ENCODE data around the gene LMBR1L.
"Not testable (repeated sequence)": the region's sequence is repeated elsewhere in the genome, so short reads cannot be mapped to it uniquely, and the experiment has no call there.

The LMBR1L gene

DNA sequence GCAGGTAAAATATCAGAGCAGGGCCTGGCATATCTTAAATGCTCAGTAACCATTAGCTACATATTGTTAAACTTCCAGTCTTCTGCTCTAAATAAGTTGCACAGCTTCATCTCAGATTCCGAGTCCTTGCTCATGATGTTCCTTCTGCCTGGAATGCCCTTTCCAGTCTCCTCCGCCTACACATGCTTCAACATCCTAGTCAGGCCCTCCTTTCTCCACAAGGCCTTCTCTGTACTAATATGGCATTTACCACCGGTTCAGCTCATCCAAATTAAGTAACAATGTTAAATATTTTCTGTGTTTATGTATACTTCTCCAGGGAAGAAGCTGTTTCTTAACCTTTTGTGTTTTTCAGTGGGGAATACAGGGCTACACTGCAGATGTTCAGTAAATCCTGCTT, 24.5 kb downstream of the LMBR1L start:
- DNase-seq (ENCODE audit: low read depth, low spot score): no peak

DNA sequence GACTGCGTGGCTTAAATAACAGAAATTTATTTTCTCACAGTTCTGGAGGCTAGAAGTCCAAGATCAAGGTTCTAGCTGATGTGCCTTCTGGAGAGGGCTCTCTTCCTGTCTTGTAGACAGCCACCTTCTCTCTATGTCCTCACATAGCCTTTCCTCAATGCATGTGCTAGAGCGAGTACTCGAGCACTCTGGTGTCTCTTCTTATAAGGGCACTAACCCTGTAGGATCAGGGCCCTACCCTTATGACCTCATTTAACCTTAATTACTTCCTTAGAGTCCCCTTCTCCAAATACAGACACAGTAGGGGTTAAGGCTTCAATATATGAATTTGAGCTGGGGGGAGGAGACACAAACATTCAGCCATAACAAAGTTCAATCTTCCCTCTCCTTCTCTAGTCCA, 26.2 kb downstream of the LMBR1L start:
- no peak for DNase-seq (ENCODE audit: low read depth, low spot score)

DNA sequence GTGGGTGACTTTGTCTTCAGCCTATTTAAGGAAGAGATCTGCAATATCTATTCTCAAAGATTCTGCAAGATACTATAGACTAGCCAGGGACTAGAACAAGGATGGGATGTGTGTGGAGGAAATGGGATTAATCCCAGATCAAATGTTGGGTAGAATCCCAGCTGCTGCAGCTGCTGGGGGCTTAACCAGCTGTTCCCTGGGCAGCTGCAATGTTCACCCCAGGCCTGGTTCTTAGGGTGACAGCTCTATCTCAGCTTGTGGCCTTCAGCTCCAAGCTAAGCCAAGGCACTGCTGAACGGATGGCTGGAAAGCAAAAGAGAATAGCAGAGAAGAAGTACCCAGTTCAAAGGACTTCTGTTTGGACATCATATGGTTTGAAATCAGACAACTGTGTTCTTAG, 30.9 kb downstream of the LMBR1L start:
- no peak for DNase-seq (ENCODE audit: low read depth, low spot score)

DNA sequence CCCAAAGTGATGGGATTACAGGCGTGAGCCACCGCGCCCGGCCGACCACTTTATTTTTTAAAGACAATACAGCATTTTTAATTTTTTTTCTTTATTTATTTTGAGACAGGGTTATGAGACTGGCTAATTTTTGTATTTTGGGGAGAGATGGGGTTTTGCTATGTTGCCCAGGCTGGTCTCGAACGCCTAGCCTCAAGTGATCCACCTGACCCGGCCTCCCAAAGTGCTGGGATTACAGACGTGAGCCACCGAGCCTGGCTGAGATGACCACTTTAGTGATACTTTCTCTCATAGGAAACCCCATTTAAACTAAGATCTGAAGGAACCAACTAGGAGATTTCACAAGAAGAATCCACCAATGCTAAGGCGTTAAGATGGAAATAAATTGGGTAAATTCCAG, 39.7 kb downstream of the LMBR1L start:
- no peak for DNase-seq (ENCODE audit: low read depth, low spot score)

DNA sequence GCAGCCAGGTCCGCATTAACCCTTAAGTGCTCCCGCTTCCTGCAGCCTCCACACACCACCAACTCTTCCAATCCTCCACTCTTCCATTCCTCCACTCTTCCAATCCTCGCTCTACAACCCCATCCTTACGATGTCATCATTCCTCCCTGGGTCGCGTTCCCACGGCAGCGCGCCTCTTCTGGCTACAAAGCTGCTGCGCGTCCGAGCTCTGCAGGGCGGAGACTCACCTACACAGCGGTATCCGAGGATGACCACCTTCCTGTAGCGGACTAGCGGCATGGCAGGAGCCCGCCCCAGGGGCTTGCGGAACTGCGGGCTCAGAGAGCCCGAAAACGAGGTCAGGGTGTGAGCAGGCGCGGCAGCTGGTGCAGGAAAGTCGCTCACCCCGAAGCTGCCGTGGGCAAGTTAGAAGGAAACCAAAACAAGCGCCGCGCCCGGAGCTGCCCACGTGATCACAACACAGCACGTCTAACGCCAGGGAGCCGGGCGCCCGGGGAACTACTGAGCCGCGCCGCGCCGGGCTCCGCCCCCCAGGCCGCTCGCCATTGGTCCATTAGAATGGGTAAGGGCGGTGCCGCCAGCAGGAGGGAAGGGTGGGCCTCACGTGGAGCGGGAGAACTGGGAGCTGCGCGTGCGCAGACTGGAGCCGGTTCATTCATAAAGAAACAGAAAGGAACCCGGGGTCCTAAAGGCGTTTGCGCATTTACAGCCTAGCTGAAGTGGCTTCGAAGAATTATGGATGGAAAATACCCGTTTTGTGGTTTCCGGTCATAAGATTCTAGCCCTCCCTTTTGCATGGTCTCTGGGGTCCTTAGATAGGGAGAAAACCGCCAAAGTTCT, 40.9 kb downstream of the LMBR1L start, which contains the start of gene RHEBL1:
Gene RHEBL1 (minus strand): TSS at position 473 of the 840 bp plus-strand sequence. CDS start 194 bp downstream, at position 279.
- no peak for DNase-seq (ENCODE audit: low read depth, low spot score)

DNA sequence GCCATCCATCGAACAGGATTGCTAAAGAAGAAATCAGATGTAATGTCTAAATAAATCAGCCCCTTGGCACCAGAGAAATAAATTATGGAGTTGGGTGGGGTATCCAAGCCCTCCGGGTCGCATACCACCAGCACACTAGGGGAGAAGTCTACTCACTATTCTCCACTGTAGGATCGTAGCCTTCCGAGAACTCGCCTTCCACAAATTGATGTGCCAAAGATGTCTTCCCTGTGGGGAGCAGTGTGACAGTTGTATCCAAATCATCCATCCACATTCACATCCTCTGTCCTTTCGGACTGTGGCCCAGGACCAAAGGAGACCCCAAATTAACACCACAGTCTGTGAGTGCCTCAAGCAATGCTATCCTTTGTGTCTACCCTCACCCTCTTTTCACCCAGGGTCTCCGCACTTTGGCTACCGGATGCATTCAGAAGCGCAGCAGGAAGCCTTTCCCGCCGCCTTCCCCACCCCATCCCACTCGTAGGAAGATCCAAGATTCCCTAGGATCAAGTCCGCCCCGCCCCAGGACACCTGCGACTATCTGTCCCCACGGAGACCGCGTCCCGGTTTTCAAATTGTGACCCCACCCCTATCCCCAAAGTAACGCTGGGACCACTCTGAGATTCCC, 41.7 kb downstream of the LMBR1L start:
- no peak for DNase-seq (ENCODE audit: low read depth, low spot score)

DNA sequence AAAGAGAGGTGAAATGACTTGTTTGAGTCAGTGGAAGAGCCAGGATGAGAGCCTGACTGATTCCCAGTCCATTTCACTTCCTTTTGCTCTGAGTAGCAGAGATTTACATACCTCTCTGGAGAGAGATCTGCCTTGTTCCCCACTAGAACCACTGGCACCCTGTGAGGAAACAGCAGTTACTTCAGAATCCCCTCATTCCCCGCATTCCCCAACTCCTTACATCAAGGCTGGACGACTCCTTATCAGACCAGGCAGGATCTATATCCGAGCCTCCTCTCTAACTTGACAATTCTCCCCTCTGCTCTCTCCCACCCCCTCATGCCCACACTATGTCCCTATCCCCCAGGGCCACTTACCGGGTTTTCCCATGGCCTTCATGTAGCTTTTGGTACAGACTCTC, 44.5 kb downstream of the LMBR1L start:
- DNase-seq (ENCODE audit: low read depth, low spot score): no peak

DNA sequence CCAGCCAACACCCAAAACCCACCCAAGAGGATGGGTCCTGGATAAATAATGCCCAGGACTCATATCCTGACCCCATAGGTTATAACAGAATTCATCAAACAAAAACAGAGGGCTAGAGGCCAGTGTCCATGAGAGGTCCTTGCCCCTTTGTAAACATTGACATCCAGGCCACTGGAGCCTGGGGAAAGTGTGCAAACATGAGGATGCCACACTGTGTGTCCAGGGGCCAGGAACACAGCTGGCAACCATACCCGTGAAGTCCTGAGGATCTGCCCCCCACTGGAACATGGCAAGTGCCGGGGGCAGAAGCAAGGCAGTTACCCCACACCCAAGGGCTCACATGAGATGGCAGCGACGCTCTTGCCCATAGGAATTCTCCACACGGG, 45.9 kb downstream of the LMBR1L start:
- DNase-seq (ENCODE audit: low read depth, low spot score): no peak

DNA sequence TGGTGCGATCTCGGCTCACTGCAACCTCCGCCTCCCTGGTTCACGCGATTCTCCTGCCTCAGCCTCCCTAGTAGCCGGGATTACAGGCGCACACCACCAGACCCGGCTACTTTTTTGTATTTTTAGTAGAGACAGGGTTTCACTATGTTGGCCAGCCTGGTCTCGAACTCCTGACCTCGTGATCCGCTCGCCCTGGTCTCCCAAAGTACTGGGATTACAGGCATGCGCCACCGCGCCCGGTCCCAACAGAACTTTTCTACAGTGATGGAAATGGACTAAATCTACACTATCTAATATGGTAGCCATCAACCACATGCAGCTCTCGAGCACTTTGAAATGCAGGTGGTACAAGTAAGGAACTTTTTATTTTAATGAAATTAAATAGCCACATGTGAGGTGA, 48.7 kb downstream of the LMBR1L start:
- not testable (repeated sequence) for DNase-seq (ENCODE audit: low read depth, low spot score)

DNA sequence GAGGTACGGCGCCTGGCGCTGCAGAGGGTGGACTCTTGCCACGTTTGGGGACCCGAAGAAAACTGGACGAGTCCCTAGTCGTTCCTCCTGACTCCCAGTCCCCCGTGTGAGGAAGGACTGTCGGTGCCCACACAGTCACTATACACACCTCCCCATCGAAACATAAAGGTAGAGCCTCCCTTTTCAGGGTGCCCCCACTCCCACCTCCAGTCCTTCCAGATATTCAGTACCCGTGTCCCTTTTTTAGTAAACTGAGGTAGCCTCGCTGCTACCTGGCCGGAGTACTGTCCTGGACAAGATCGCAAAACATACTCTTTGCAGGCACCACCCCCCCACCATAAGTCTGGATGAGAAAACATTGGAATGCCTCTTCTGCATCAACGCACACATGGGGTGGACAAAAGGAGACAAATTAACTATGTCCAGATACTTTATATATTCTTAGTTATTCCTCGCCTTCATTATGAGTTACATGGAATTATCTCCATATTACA, 49.4 kb downstream of the LMBR1L start:
- DNase-seq (ENCODE audit: low read depth, low spot score): no peak

DNA sequence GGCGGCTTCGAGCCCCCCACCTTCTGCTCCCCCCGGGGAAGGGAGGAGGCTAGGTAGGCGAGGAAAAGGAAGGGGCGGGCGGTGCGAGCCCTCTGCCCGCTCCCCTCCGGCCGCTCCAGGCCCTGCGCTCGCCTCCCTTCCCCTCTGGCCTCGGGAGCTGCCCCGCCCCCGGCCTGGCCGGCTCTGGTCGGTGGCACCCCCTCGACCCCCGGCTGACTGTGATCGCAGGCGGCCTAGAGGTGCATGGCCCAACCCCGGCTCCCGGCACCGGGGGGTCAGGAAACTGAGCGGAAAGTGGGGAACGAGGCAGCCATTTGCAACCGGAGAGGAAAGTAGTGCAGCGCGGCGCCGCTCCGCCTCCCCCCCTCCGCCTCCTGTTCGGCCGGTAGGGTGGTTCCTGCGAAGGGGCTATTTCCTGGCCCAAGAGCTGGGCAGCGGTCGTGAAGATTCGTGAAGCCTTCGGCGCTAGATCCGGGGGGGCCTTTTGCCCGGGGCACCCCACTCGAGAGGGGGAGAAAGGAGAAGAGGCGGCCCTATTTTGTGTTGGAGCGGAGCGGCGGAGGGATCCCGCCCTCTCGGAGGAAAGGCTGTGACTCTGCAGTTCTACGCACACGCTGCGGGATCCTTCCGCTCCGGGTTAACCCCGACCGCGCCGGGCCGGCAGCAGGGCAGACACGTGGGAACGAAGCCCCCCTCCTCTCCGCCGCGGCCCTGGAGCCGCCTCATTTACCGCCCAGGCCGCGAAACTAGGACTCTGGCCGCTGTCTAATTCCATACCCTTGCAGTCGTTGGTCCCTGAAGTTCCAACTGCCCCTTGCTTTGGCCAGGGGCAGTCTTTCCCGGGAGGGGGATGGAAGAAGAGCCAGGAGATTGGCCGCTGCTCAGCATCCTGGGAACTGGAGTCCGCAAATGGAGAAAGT, 50.1 kb downstream of the LMBR1L start, which contains the start of gene KMT2D:
Gene KMT2D (minus strand): TSS at position 558 of the 920 bp plus-strand sequence. CDS start 5,470 bp downstream, outside the sequence.
- peak; percentile 85 for DNase-seq (ENCODE audit: low read depth, low spot score)

DNA sequence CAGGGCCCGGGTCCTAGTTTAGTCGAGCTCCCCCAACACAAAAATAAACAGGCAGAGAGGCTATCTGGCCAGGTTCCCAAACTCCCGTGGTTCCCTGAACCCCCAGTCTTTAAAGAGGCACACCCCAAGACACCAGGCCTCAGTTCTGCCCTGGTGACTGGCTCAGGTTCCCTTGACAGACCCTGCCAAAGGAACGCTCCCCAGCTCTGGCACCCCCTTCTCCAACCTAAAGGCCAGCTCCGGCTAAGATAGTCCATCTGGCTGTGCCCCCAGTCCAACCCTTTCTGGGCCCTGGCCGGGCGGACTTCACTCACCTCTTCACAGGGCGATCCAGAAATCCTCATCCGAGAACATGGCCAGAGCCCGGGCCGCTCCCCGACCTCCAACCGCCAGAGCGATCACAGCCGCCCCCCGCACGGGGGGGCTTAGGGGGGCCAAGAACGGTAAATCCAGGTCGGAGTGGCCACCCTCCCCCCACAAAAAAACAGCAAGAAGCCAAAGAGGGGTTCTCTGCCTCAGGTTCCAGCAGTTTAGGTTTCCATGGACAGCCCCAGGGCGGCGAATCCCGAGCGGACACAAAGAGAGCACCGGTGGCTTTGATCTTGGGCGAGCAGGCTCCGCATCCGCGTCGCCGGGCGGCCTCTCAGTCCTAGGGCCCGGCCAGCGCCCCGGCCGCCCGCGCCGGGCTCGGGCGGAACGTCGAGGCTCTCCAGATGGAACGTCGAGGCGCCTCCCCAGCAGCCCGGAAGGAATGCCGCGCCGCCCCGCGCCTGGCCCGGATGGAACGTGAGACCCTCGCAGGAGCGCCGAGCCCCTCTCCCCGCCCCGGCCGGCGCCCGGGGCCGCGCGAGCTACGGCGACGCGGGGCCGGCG, 51.1 kb downstream of the LMBR1L start:
- DNase-seq (ENCODE audit: low read depth, low spot score): no peak

DNA sequence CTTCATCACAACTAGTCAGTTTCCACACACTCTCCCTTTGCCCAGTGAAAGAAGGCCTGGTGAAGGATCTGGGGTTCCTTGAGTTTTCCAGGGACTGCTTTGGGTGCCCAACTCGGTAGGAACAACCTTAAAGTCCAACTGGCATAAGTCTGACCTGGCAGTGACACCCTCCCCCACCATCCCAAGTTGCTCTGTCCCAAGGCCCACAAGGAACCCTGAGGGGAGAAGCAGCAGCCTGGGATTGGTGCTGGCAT, 51.7 kb downstream of the LMBR1L start:
- DNase-seq (ENCODE audit: low read depth, low spot score): no peak

DNA sequence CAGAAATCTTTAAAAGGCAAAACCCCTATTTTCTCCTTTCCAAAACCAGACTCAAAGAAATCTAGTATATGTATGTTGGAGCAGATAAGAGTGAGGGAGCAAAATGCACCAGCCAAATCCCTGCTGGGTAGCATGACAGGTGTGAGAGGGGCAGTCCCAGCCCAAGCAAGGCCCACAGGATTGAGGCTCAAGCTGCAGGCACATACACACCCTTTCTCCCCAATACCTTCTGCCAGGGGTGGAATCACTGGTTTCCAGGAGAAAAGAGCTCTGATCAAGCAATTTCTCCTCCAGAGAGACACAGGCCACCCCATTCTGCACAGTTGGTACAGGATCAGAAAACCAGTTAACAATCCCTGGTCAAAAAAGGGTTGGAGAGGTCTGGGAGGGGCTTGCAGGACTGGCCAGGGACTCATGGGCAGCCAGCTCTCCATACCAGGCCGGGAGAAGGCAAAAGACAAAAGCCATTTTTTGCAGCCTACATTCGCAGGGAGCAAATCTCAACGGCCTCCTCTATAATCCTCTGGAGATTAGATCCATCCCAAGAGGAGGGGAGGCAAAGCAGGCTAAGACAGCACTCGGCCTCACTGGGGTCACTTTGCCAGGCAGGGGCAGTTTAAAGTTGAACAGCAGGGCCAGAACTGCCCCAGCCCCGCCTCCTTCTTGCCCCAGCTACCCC, 52.1 kb downstream of the LMBR1L start:
- DNase-seq (ENCODE audit: low read depth, low spot score): no peak

DNA sequence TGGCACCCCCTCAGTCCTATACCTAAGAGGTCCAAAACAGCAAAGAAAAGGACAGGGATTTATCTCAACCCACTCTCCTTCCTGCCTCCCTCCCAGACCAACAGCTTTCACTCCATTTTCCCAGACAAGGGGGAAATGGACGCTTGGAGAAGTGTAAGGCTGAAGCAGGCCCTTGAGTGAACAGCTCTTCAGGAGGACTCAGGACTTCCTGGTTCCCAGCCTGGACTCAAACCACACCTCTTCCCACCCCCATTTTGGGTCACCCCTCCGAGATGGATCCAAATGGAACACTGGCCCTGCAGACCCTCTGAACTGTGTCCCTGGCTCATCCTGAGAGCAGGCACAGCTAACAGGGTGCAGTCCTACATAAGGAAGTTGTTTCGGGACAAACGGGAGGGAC, 52.8 kb downstream of the LMBR1L start:
- no peak for DNase-seq (ENCODE audit: low read depth, low spot score)

DNA sequence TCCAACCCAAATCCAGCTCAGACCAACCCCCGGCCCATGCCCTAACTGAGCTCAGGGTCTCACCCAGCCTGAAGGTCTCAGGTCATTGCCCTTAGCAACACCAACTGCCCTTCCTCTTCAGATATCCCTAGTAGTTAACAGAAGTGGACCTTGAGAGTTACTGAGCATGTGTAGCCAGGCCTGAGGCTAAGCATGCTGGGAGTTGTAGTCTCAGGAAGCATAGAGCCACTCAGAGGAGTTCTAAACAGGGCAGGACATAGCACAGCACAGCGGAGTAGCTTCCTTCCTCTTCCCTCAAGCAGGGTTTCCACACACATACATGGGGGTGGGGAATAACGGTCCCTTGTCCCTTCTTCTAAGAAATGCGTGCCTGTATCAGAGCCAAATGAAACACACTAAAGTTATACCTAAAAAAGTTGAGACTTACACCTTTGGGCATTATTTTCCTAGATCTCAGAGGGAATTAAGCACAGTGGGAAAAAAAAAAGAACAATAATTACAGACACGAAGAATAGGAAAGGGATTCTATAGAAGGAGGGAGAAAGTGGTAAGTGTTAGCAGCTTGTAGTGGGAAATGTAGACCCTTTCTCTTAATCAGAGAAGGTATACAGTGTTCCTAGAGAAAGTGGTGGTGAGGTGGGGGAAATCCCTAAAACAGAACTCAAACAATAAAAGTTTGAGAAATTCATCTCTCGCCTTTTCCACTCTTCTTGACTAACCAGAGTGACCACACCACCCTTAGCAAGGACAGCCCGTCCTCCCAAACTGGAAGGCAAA, 54.5 kb downstream of the LMBR1L start:
- DNase-seq (ENCODE audit: low read depth, low spot score): no peak

DNA sequence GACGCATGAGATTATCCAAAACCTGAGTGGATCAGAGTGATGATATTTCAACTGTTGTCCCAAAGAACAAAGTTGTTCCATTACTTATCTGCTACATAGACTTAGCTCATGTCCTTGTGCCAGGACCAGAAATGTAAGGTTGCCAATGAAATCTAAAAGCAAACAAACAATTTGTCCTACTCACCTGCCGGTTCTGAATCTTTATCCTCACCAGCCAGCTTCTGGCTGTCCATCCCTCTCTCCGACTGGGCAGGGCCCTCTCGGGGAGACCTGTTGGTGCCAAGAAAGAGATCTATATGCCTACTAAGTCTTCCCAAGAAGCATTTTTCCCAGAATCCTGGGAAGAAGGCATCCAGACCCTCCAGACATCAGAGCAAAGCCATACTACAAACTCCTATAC, 55.6 kb downstream of the LMBR1L start:
- DNase-seq (ENCODE audit: low read depth, low spot score): no peak

DNA sequence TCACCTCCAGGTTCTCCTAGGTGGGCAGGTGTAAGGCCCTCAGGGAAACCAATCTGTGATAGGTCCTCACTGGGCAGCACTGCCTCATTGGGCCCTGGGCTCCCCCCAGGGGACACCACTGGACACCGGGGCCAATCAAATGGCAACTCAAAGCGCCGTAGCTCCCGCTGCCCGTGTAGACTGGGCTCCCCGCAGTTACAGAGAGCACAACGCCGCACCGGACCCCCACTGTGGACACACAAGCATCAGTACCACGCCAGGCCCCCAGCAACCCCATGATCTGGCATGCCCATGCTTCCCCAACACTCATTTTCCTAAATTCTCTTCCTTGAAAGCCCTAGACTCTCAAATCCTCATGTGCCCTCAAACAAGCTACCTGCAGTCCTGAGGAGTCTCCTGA, 56.1 kb downstream of the LMBR1L start:
- no peak for DNase-seq (ENCODE audit: low read depth, low spot score)

DNA sequence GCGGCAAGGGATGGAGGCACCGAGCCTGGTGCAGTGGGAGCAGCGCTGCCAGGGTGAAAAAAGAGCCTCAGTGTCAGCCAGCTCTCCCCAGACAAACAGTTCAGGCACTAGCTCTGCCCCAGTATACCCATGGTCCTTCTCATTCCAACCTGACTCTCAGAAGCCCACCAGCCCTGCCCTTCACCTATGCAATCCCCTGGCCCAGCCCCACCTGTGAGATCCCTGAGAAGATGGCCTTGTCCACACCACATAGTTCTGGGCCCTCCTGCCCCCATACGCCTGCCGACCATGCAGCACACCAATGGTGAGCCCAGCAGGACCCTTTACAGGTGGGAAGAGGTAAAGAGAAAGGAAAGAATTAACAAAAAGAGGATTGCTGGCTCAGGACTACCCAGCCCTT, 56.6 kb downstream of the LMBR1L start:
- DNase-seq (ENCODE audit: low read depth, low spot score): no peak
